Adrenal gland (tissue), 12 donors: ENCODE results near the gene DST. TPM values are rescaled to one million over a fixed set of nuclear protein-coding genes. Genes with fewer than 3 reads are reported as not detected.
"Not testable (repeated sequence)": the region's sequence is repeated elsewhere in the genome, so short reads cannot be mapped to it uniquely, and the experiment has no call there.

ENCODE experiments used
- DNase-seq, 7 donors: peaks; one replicate each; pipeline ENCODE4 v3.0.0-alpha.2; 2019 to 2020
- H3K27ac ChIP-seq, 5 donors: fragments of 200-600 bp; sonication (generic) in 4 of 5; 1 replicate in 3 of 5; 2 replicates in 2 of 5; pipeline versions ENCODE4 v1.5.1 to v1.8.0; 2016 to 2020; ENCODE audit warnings: mild to moderate bottlenecking in 1 of 5
- H3K27me3 ChIP-seq: fragments of 200-600 bp; 2 replicates; pipeline ENCODE4 v1.8.0; 2021
- H3K36me3 ChIP-seq, 2 donors: fragments of 200-600 bp; replicated peaks in 1 of 2; 1 replicate in 1 of 2; 2 replicates in 1 of 2; pipeline versions ENCODE4 v1.5.1 to v1.8.0; 2018 to 2022
- H3K4me1 ChIP-seq, 2 donors: fragments of 200-600 bp; replicated peaks in 1 of 2; 1 replicate in 1 of 2; 2 replicates in 1 of 2; pipeline versions ENCODE4 v1.5.1 to v1.8.0; 2018 to 2021
- H3K4me3 ChIP-seq, 4 donors: fragments of 200-600 bp; sonication (generic) in 3 of 4; one replicate each; pipeline ENCODE4 v1.5.1; 2016 to 2018
- H3K9me3 ChIP-seq, 3 donors: fragments of 200-600 bp; sonication (generic) in 1 of 3; replicated peaks in 1 of 3; 1 replicate in 2 of 3; 2 replicates in 1 of 3; pipeline versions ENCODE4 v1.5.1 to v1.8.0; 2016 to 2021
- CTCF ChIP-seq, 6 experiments: fragments of 450-650 bp in 4 of 6; fragments of 200-600 bp in 2 of 6; sonication (generic) in 1 of 6; IDR thresholded peaks; 1 replicate in 5 of 6; 2 replicates in 1 of 6; pipeline versions ENCODE4 v1.5.1 to v1.8.0; 2016 to 2021; ENCODE audit warnings: antibody characterized with exemption in 6 of 6, mild to moderate bottlenecking in 2 of 6, moderate library complexity in 1 of 6
- POLR2A ChIP-seq, 2 donors: fragments of 450-650 bp; IDR thresholded peaks; one replicate each; pipeline ENCODE4 v1.6.1; 2017; ENCODE audit warnings: antibody characterized with exemption in 2 of 2, mild to moderate bottlenecking in 2 of 2, moderate library complexity in 1 of 2
- WGBS, 4 donors: extraction: QIAGEN DNeasy Blood & Tissue Kit in 2 of 4; methylation state at CpG; one replicate each; pipeline versions ENCODE4 v1.1.5 to v1.1.7; 2013 to 2017; 5-methylcytosine and 5-hydroxymethylcytosine counted together
- intact Hi-C, 2 donors: fragments of 100-400 bp; cut with DNase I; formaldehyde crosslinking; loops; one replicate each; pipeline versions ENCODE4 v1.14.1 to v1.15.0; 2022 to 2023
- polyA plus RNA-seq, 3 donors: library from polyadenylated mRNA; stranded (reverse); fragments of 200-250 nt in 2 of 3; fragments of 350-450 nt in 1 of 3; fragmentation: Illumina TruSeq in 1 of 3; extraction: RNeasy Lipid Tissue Mini Kit (QIAGEN cat#74804) in 1 of 3; gene quantifications; one replicate each; pipeline ENCODE4 v1.2.3, GENCODE V29; 2013 to 2014
- total RNA-seq, 9 donors: library from RNA; depleted of rRNA in 4 of 9; stranded (reverse); fragments of >200 nt in 4 of 9; fragments of 120-200 nt in 1 of 9; fragmentation: NEBNext Ultra II Directional in 1 of 9; extraction: Animal tissue kit (Norgen Biotek cat#: 25700) in 1 of 9; gene quantifications; one replicate each; pipeline versions ENCODE4 v1.1.0 to v1.2.4, GENCODE V29; 2013 to 2023
- donor health status: healthy with polysubstance abuse.
- donor health status: Bipolar disorder and iron deficiency.
- donor health status: DM: yes; HTN: yes; CAD: no.
- donor health status: DM: no; HTN: no; CAD: no.
- donor health status: DM: no; HTN: no; CAD: no.
- donor health status: DM: yes; HTN: yes; CAD: no.

The DST gene
- total and polyA plus RNA-seq, 12 donors: 105 to 418 (median 265) TPM

GRCh38 chr6:56567501-56567900, 75.2 kb downstream of the DST start:
- peaks cover 0 to 2% of the 10 kb centered on the region in 2 donors for H3K4me1 ChIP-seq
- intact Hi-C loops: no loop called here
- no peaks in the 10 kb centered on the region for H3K9me3 ChIP-seq
- H3K27ac ChIP-seq: no peak overlapping the region
- TF ChIP-seq POLR2A (IDR thresholded peaks at IDR 0.05): no peak
- no peak for TF ChIP-seq CTCF (IDR thresholded peaks at IDR 0.05)
- no peaks in the 10 kb centered on the region for H3K36me3 ChIP-seq
- no peaks in the 10 kb centered on the region for H3K27me3 ChIP-seq
- no peak for DNase-seq
- H3K4me3 ChIP-seq: no peak overlapping the region

- 94 to 99% (median 96%) methylated on average over 4 of the region's 4 CpGs for WGBS, 4 donors
- H3K36me3 ChIP-seq: not testable (repeated sequence)
Observed at GRCh38 chr6:56562730-56563129, 80.0 kb downstream of the DST start.

GRCh38 chr6:56556751-56557540, 85.7 kb downstream of the DST start:
- Histone ChIP-seq H3K27ac (no peak overlapping the region), H3K9me3 (no peaks in the 10 kb centered on the region), H3K27me3 (no peaks in the 10 kb centered on the region), H3K4me1 (peaks cover 6 to 7% of the 10 kb centered on the region in 2 donors), H3K36me3 (peaks cover 0 to 16% of the 10 kb centered on the region in 2 donors), H3K4me3 (no peak overlapping the region)
- no peak for DNase-seq
- TF ChIP-seq CTCF (IDR thresholded peaks at IDR 0.05) (no peak), POLR2A (IDR thresholded peaks at IDR 0.05) (no peak)
- intact Hi-C loops: no loop called here
- WGBS, 4 donors: 94 to 100% (median 98%) methylated on average over 1 of the region's 1 CpG

More at GRCh38 chr6:56562730-56563129, 80.0 kb downstream of the DST start:
- H3K27ac ChIP-seq, H3K27me3 ChIP-seq, H3K4me3 ChIP-seq, intact Hi-C loops, H3K9me3 ChIP-seq, DNase-seq, H3K4me1 ChIP-seq: not testable (repeated sequence)

GRCh38 chr6:56555438-56555872, 87.2 kb downstream of the DST start:
- H3K4me1 ChIP-seq: peaks cover 13 to 22% of the 10 kb centered on the region in 2 donors
- WGBS, 4 donors: 59 to 70% (median 68%) methylated on average over 5 of the region's 5 CpGs
- H3K27ac ChIP-seq: peak overlapping the region in 3 of 5 donors; percentile 17 to 45 (median 22)
- no peak overlapping the region for H3K4me3 ChIP-seq
- H3K36me3 ChIP-seq: peaks cover 0 to 16% of the 10 kb centered on the region in 2 donors
- TF ChIP-seq CTCF (IDR thresholded peaks at IDR 0.05) (no peak), POLR2A (IDR thresholded peaks at IDR 0.05) (no peak)
- no peaks in the 10 kb centered on the region for H3K9me3 ChIP-seq
- peak in 6 of 7 donors; percentile 35 to 58 (median 49) for DNase-seq
- no peaks in the 10 kb centered on the region for H3K27me3 ChIP-seq
- intact Hi-C loops: no loop called here
